ENCODE data around the gene CLBA1. TPM values are rescaled to one million over a fixed set of nuclear protein-coding genes. Genes with fewer than 3 reads are reported as not detected.

The CLBA1 gene
- total and polyA plus RNA-seq, 2 donors, result 3.3 to 12.9 TPM

DNA sequence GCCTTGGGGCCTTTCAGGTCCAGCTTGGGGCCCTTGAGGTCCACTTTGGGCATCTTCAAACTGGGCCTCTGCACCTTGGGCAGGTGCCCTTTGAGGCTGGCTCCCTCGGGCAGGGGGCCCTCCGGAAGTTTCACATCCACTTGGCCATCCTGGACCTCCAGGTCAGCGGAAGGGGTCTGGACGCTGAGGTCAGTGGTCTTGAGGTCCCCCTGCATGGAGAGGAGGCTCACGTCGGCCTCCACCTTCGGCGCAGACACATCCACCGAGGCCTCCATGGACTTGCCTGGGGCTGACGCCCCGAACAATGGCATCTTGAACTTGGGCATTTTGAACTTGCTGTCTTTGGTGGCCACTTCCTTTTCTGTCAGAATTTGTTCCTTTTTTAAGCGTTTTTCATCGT, 32.5 kb upstream of the CLBA1 start:
- no peaks in the 10 kb centered on the region for H3K9me3 ChIP-seq (ENCODE audit: control insufficient read depth in 2 of 2, insufficient read depth in 1 of 2, low read length in 1 of 2)
- H3K36me3 ChIP-seq (ENCODE audit: control insufficient read depth in 2 of 2, insufficient read depth in 2 of 2, low read length in 1 of 2), result no peaks in the 10 kb centered on the region
- no peaks in the 10 kb centered on the region for H3K27me3 ChIP-seq (ENCODE audit: control insufficient read depth in 2 of 2, insufficient read depth in 1 of 2, low read length in 1 of 2)
- WGBS, result 87% methylated on average over 13 of the region's 13 CpGs
- no peak overlapping the region for H3K4me3 ChIP-seq (ENCODE audit: low read length in 2 of 2)
- no peak for DNase-seq (ENCODE audit: low read depth in 6 of 9, low spot score in 9 of 9)
- no peaks in the 10 kb centered on the region for H3K4me1 ChIP-seq (ENCODE audit: control insufficient read depth in 2 of 2, insufficient read depth in 2 of 2, low read length in 2 of 2)
- no peak overlapping the region for H3K27ac ChIP-seq (ENCODE audit: low read depth in 1 of 2, low read length in 1 of 2)

DNA sequence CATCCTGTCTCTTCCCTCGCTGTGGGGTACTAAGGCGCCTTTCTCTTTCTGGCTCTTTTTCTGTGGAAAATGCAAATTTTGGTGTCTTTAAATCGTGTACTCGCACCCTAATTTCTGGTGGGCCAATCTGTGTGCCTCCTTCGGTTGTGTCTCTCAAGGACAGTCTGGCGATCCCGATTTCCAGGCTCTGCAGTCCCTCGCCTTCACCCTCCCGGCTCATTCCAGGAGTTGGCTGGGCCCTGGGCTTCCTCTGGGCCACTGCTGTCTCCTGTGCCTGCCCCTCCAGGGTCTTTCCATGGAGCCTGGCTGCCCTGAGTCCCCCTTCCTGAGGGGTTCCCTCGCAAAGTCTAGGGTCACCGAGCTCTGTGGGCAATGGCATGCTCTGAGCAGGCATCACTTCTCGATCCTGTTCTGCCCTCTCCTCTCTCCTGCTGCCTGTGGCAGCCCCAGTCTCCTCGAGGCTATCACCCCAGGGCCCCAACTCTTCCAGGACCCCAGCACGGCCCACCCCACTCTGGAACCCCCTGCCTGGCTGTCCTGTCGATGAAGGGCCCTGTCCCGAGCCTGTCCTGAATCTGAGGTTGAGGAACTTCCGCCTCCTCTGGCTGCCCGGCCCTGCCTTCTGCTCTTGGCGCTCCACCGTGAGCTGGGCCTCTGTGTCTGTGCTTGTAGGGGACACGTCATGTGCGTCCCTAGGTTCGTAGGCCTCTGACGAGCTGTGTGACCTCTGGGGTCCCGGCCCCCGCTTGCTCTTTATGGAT, 31.5 kb upstream of the CLBA1 start:
- no peaks in the 10 kb centered on the region for H3K4me1 ChIP-seq (ENCODE audit: control insufficient read depth in 2 of 2, insufficient read depth in 2 of 2, low read length in 2 of 2)
- no peak for DNase-seq (ENCODE audit: low read depth in 6 of 9, low spot score in 9 of 9)
- H3K27ac ChIP-seq (ENCODE audit: low read depth in 1 of 2, low read length in 1 of 2), result no peak overlapping the region
- H3K36me3 ChIP-seq (ENCODE audit: control insufficient read depth in 2 of 2, insufficient read depth in 2 of 2, low read length in 1 of 2), result no peaks in the 10 kb centered on the region
- no peaks in the 10 kb centered on the region for H3K27me3 ChIP-seq (ENCODE audit: control insufficient read depth in 2 of 2, insufficient read depth in 1 of 2, low read length in 1 of 2)
- H3K9me3 ChIP-seq (ENCODE audit: control insufficient read depth in 2 of 2, insufficient read depth in 1 of 2, low read length in 1 of 2), result no peaks in the 10 kb centered on the region
- 96% methylated on average over 26 of the region's 26 CpGs for WGBS
- no peak overlapping the region for H3K4me3 ChIP-seq (ENCODE audit: low read length in 2 of 2)

DNA sequence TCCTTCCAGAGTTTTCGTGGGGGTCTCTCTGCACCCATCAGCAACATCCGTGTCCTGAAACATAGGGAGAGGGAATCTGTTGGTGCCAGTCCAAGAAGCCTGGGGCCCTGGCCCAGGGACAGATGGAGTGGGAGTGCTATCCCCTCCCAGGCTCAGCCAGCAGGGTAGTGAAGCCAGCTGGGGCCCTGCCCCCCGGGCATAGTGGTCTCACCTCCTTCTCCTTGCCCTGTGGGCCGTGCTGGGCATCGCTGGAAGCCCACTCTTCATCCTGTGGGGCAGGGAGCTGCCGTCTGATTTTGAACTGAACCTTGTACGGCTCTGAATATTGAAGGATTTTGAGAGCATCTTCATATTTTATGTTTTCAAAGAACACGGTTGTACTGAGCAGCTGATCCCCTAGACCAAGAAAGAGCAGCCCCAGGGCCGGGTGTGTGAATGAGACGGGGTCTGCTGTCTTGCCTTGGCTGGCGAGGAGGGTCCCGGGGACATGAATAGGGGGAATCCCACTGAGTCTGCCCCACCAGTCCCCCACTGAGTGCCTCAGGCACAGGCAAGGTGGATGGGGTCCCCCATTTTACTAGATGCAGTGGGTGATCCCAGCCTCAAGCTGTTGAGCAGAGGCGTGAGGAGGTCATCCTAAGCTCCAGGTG, 30.7 kb upstream of the CLBA1 start:
- Histone ChIP-seq H3K27ac (ENCODE audit: low read depth in 1 of 2, low read length in 1 of 2) (no peak overlapping the region), H3K4me3 (ENCODE audit: low read length in 2 of 2) (no peak overlapping the region), H3K9me3 (ENCODE audit: control insufficient read depth in 2 of 2, insufficient read depth in 1 of 2, low read length in 1 of 2) (no peaks in the 10 kb centered on the region), H3K27me3 (ENCODE audit: control insufficient read depth in 2 of 2, insufficient read depth in 1 of 2, low read length in 1 of 2) (peaks cover 0 to 2% of the 10 kb centered on the region in 2 donors), H3K4me1 (ENCODE audit: control insufficient read depth in 2 of 2, insufficient read depth in 2 of 2, low read length in 2 of 2) (no peaks in the 10 kb centered on the region), H3K36me3 (ENCODE audit: control insufficient read depth in 2 of 2, insufficient read depth in 2 of 2, low read length in 1 of 2) (no peaks in the 10 kb centered on the region)
- WGBS, result 94% methylated on average over 13 of the region's 13 CpGs
- DNase-seq (ENCODE audit: low read depth in 6 of 9, low spot score in 9 of 9), result no peak

DNA sequence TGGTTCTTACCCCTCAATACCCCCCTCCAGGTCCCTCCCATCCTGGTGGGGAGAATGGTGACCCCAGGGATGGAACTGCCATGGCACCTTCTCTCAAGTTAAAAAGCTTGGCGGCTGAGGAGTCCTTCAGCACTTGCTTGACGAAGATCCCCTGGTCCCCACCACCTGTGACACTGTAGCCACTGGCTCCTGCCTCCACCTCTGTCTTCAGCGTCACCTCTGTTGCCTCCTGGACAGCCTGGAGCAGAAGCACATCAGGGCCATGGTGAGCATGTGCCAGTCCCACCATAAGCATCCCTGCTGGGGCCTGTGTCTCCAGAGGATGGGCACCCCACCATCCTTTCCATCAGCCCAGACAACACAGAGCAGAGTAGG, 30.2 kb upstream of the CLBA1 start:
- Histone ChIP-seq H3K27me3 (ENCODE audit: control insufficient read depth in 2 of 2, insufficient read depth in 1 of 2, low read length in 1 of 2) (peaks cover 0 to 2% of the 10 kb centered on the region in 2 donors), H3K36me3 (ENCODE audit: control insufficient read depth in 2 of 2, insufficient read depth in 2 of 2, low read length in 1 of 2) (no peaks in the 10 kb centered on the region)
- 97% methylated on average over 3 of the region's 3 CpGs for WGBS

DNA sequence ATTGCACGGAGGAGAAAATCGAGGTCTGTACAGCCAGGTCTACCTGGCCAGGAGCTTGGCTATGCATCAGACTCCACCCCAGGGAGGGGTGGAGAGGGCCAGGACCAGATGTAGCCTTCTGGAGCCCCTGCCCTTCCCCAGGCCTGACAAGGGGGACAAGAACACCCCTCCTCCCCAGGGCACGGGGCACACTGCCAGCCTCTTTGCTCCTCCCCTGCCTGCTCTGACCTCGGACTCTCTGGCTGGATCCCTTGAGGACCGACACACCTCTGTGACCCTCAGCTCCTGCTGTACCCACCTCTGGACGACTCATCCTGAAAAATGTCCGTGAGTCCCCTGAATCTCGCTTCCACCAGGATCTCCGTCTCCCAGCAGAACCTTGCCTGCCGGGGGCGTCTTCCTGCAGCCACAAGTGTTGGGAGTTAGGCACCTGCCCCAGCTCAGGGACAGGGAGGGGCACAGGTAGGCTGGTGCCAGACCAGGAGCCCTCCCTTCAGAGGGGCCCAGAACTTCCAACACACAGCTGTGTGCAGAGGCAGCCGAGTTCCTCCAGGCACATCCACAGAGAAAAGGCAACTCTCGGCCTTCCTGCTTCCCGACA, 29.2 kb upstream of the CLBA1 start:
- Histone ChIP-seq H3K4me3 (ENCODE audit: low read length in 2 of 2) (no peak overlapping the region), H3K4me1 (ENCODE audit: control insufficient read depth in 2 of 2, insufficient read depth in 2 of 2, low read length in 2 of 2) (no peaks in the 10 kb centered on the region), H3K9me3 (ENCODE audit: control insufficient read depth in 2 of 2, insufficient read depth in 1 of 2, low read length in 1 of 2) (no peaks in the 10 kb centered on the region), H3K27me3 (ENCODE audit: control insufficient read depth in 2 of 2, insufficient read depth in 1 of 2, low read length in 1 of 2) (peaks cover 0 to 2% of the 10 kb centered on the region in 2 donors), H3K36me3 (ENCODE audit: control insufficient read depth in 2 of 2, insufficient read depth in 2 of 2, low read length in 1 of 2) (no peaks in the 10 kb centered on the region), H3K27ac (ENCODE audit: low read depth in 1 of 2, low read length in 1 of 2) (no peak overlapping the region)
- 97% methylated on average over 14 of the region's 14 CpGs for WGBS
- DNase-seq (ENCODE audit: low read depth in 6 of 9, low spot score in 9 of 9), result no peak

More for the DNA sequence above, 30.2 kb upstream of the CLBA1 start:
- Histone ChIP-seq H3K4me3 (ENCODE audit: low read length in 2 of 2) (no peak overlapping the region), H3K9me3 (ENCODE audit: control insufficient read depth in 2 of 2, insufficient read depth in 1 of 2, low read length in 1 of 2) (no peaks in the 10 kb centered on the region), H3K27ac (ENCODE audit: low read depth in 1 of 2, low read length in 1 of 2) (no peak overlapping the region), H3K4me1 (ENCODE audit: control insufficient read depth in 2 of 2, insufficient read depth in 2 of 2, low read length in 2 of 2) (no peaks in the 10 kb centered on the region)
- no peak for DNase-seq (ENCODE audit: low read depth in 6 of 9, low spot score in 9 of 9)

DNA sequence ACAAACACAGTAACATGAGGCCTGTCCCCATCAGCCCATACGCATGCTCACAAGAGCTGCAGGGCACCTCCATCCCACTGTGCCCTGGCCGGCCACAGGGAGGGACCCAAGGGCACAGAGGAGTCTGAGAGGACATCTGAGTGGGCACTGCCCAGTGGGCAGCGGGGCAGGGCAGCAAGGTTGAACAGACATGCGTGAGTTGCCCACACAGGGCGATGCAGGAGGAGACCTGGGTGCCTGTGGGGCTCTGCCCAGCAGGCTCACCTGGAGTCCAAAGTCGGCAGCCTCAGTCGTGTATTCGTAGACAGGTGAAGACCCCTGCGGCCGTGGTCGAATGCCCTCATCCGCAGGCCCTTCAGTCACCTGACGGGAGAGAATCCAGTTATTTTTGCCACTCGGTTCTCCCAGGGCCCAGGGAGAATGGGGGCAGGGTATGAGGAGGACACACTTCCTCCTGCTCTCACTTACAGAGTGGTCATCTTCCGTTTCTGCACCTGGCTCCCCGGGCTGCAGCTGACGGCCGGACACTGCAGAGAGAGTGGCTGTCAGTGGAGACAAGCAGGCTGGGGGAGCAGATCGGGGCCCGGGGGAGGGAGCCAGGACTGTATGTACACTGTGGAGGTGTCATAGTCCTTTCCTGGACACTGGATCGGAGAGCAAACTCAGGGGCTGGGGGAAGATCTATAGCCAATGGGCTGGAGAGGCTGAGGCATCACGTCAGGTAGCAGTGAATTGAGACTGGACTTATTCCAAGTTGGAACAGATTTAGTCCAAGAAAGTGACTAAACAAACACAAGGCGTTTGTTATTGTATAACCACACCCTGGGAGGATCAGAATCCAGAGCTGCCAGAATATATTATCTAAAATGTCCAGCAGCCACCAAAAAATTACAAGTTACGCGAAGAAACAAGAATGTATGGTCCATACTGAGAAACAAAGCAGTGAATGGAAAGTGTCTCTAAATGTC, 28.2 kb upstream of the CLBA1 start:
- H3K9me3 ChIP-seq (ENCODE audit: control insufficient read depth in 2 of 2, insufficient read depth in 1 of 2, low read length in 1 of 2), result no peaks in the 10 kb centered on the region
- H3K4me3 ChIP-seq (ENCODE audit: low read length in 2 of 2), result no peak overlapping the region
- WGBS, result 93% methylated on average over 25 of the region's 25 CpGs
- no peaks in the 10 kb centered on the region for H3K36me3 ChIP-seq (ENCODE audit: control insufficient read depth in 2 of 2, insufficient read depth in 2 of 2, low read length in 1 of 2)
- H3K27ac ChIP-seq (ENCODE audit: low read depth in 1 of 2, low read length in 1 of 2), result no peak overlapping the region
- DNase-seq (ENCODE audit: low read depth in 6 of 9, low spot score in 9 of 9), result no peak
- H3K27me3 ChIP-seq (ENCODE audit: control insufficient read depth in 2 of 2, insufficient read depth in 1 of 2, low read length in 1 of 2), result peaks cover 0 to 2% of the 10 kb centered on the region in 2 donors
- H3K4me1 ChIP-seq (ENCODE audit: control insufficient read depth in 2 of 2, insufficient read depth in 2 of 2, low read length in 2 of 2), result no peaks in the 10 kb centered on the region

DNA sequence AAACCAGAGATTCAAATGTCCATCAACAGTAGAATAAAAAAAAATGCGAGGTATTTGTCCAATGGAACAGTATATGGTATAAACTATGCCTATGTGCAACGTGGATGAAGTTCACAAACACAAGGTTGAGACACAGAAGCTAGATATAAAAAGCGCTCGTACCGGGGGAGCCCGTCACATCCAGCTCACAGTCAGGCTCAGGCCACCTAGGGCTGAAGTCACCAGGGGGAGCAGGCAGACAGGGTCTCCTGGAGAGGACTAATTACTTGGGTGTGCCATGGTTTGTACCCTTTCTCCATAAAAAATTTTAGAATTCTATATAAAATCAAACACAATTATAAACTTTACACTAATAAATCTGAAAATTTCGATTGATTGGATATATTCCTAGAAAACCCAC, 21.0 kb upstream of the CLBA1 start:
- Histone ChIP-seq H3K4me3 (ENCODE audit: low read length in 2 of 2) (no peak overlapping the region), H3K27me3 (ENCODE audit: control insufficient read depth in 2 of 2, insufficient read depth in 1 of 2, low read length in 1 of 2) (peaks cover 11 to 41% of the 10 kb centered on the region in 2 donors), H3K36me3 (ENCODE audit: control insufficient read depth in 2 of 2, insufficient read depth in 2 of 2, low read length in 1 of 2) (no peaks in the 10 kb centered on the region), H3K4me1 (ENCODE audit: control insufficient read depth in 2 of 2, insufficient read depth in 2 of 2, low read length in 2 of 2) (peaks cover 0 to 16% of the 10 kb centered on the region in 2 donors), H3K27ac (ENCODE audit: low read depth in 1 of 2, low read length in 1 of 2) (no peak overlapping the region), H3K9me3 (ENCODE audit: control insufficient read depth in 2 of 2, insufficient read depth in 1 of 2, low read length in 1 of 2) (no peaks in the 10 kb centered on the region)
- 93% methylated on average over 7 of the region's 7 CpGs for WGBS
- DNase-seq (ENCODE audit: low read depth in 6 of 9, low spot score in 9 of 9), result no peak

DNA sequence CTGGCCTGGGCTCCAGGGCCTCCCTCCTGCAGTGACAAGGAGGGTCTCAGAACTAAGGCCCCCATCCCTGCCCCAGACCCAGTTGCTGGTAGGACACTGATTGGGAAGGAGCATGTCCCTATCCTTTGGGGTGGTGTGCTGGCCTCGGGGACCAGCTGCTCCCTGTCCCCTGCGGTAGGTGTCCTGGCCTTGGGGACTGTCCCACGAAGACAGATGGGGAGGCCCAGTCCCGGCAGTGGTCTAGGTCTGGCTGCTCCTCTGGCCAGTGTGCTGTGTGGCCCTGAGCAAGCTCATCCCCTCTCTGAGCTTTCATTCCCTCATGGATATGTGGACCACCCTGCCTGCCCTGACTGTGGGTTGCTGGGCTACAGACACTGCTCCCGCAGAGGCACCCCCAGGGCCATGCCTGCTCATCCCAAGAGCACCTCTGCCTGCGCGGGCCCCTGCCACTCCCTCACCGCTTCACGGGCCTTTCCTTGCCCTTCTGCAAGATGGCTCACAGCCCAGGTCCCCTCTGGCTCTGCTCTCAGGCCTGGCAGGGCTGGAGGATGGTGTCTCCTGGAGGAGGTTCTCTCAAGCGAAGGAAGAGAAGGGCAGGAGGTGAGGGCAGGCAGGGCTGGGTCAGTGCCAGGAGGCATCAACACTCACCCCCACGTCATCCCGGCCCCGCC, 19.9 kb upstream of the CLBA1 start:
- Histone ChIP-seq H3K9me3 (ENCODE audit: control insufficient read depth in 2 of 2, insufficient read depth in 1 of 2, low read length in 1 of 2) (no peaks in the 10 kb centered on the region), H3K27ac (ENCODE audit: low read depth in 1 of 2, low read length in 1 of 2) (no peak overlapping the region), H3K4me3 (ENCODE audit: low read length in 2 of 2) (no peak overlapping the region), H3K36me3 (ENCODE audit: control insufficient read depth in 2 of 2, insufficient read depth in 2 of 2, low read length in 1 of 2) (no peaks in the 10 kb centered on the region), H3K27me3 (ENCODE audit: control insufficient read depth in 2 of 2, insufficient read depth in 1 of 2, low read length in 1 of 2) (peaks cover 11 to 43% of the 10 kb centered on the region in 2 donors), H3K4me1 (ENCODE audit: control insufficient read depth in 2 of 2, insufficient read depth in 2 of 2, low read length in 2 of 2) (peaks cover 0 to 16% of the 10 kb centered on the region in 2 donors)
- WGBS, result 89% methylated on average over 13 of the region's 13 CpGs
- no peak for DNase-seq (ENCODE audit: low read depth in 6 of 9, low spot score in 9 of 9)
